Neutrophil (primary cell): ENCODE data around the gene ATP9A.

Source experiments
- H3K27ac ChIP-seq: fragments of 200-600 bp; sonication (generic); 2 replicates; pipeline ENCODE4 v1.5.1; 2016; ENCODE audit warnings: mild to moderate bottlenecking, moderate library complexity
- H3K27me3 ChIP-seq: fragments of 200-600 bp; sonication (generic); 2 replicates; pipeline ENCODE4 v1.6.0; 2016; ENCODE audit warnings: mild to moderate bottlenecking
- H3K36me3 ChIP-seq: fragments of 200-600 bp; sonication (generic); 2 replicates; pipeline ENCODE4 v1.5.1; 2017
- H3K4me1 ChIP-seq, 2 experiments: fragments of 200-600 bp in 1 of 2; sonication (generic) in 1 of 2; 1 replicate in 1 of 2; 2 replicates in 1 of 2; pipeline versions ENCODE4 v1.5.1 to v1.6.1; 2013 to 2016; ENCODE audit warnings: low read depth in 1 of 2, low read length in 1 of 2, mild to moderate bottlenecking in 1 of 2, moderate library complexity in 1 of 2; ENCODE audit not compliant: control insufficient read depth in 1 of 2, insufficient read depth in 1 of 2
- H3K4me3 ChIP-seq, 2 experiments: fragments of 200-600 bp in 1 of 2; sonication (generic) in 1 of 2; 1 replicate in 1 of 2; 2 replicates in 1 of 2; pipeline ENCODE4 v1.5.1; 2013 to 2016; ENCODE audit warnings: low read depth in 1 of 2, low read length in 1 of 2, mild to moderate bottlenecking in 1 of 2, moderate library complexity in 1 of 2
- H3K9me3 ChIP-seq: fragments of 200-600 bp; sonication (generic); 2 replicates; pipeline ENCODE4 v1.5.1; 2016
- TF ChIP-seq, protein P1 (sequence below): fragments of 200-600 bp; sonication (generic); IDR thresholded peaks from 2 replicates; pipeline ENCODE4 v1.5.1; 2016; ENCODE audit warnings: antibody characterized with exemption

ATP9A gene

DNA sequence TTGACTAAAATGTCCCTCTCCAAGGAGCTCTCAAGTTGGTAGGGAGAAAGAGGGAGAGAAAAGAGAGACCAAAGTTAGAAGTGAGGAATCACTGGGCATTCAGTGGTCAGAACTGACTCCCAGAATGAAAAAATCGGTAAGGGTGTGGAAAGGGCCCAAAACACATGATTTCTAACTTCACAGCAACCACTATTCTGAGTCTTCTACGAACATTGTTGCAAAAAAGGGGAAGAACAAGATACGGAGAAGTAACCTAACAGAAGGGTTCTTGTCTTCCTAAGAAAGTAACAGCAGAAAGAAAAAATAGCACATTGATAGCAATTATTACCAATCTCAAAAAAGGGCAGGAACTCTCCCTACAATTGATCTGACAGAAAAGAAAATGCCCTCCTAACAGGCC, 65.6 kb downstream of the ATP9A start:
- Histone ChIP-seq H3K4me1 (no peaks in the 10 kb centered on the region), H3K27ac (no peak overlapping the region), H3K36me3 (no peaks in the 10 kb centered on the region), H3K4me3 (no peak overlapping the region), H3K27me3 (no peaks in the 10 kb centered on the region), H3K9me3 (no peaks in the 10 kb centered on the region)
- TF ChIP-seq, protein P1, sequence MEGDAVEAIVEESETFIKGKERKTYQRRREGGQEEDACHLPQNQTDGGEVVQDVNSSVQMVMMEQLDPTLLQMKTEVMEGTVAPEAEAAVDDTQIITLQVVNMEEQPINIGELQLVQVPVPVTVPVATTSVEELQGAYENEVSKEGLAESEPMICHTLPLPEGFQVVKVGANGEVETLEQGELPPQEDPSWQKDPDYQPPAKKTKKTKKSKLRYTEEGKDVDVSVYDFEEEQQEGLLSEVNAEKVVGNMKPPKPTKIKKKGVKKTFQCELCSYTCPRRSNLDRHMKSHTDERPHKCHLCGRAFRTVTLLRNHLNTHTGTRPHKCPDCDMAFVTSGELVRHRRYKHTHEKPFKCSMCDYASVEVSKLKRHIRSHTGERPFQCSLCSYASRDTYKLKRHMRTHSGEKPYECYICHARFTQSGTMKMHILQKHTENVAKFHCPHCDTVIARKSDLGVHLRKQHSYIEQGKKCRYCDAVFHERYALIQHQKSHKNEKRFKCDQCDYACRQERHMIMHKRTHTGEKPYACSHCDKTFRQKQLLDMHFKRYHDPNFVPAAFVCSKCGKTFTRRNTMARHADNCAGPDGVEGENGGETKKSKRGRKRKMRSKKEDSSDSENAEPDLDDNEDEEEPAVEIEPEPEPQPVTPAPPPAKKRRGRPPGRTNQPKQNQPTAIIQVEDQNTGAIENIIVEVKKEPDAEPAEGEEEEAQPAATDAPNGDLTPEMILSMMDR = no peak

GRCh38 chr20:51700809-51701285, 67.3 kb downstream of the ATP9A start:
- H3K4me3 ChIP-seq = no peak overlapping the region
- H3K36me3 ChIP-seq = no peaks in the 10 kb centered on the region
- TF ChIP-seq, protein P1 = no peak
- peaks cover 7% of the 10 kb centered on the region for H3K27me3 ChIP-seq
- H3K27ac ChIP-seq = no peak overlapping the region
- no peaks in the 10 kb centered on the region for H3K4me1 ChIP-seq
- no peaks in the 10 kb centered on the region for H3K9me3 ChIP-seq

GRCh38 chr20:51698252-51698651, 69.9 kb downstream of the ATP9A start:
- no peak overlapping the region for H3K27ac ChIP-seq
- H3K4me1 ChIP-seq = no peaks in the 10 kb centered on the region
- no peaks in the 10 kb centered on the region for H3K9me3 ChIP-seq
- H3K4me3 ChIP-seq = no peak overlapping the region
- TF ChIP-seq, protein P1 = no peak
- peaks cover 11% of the 10 kb centered on the region for H3K27me3 ChIP-seq
- no peaks in the 10 kb centered on the region for H3K36me3 ChIP-seq

DNA sequence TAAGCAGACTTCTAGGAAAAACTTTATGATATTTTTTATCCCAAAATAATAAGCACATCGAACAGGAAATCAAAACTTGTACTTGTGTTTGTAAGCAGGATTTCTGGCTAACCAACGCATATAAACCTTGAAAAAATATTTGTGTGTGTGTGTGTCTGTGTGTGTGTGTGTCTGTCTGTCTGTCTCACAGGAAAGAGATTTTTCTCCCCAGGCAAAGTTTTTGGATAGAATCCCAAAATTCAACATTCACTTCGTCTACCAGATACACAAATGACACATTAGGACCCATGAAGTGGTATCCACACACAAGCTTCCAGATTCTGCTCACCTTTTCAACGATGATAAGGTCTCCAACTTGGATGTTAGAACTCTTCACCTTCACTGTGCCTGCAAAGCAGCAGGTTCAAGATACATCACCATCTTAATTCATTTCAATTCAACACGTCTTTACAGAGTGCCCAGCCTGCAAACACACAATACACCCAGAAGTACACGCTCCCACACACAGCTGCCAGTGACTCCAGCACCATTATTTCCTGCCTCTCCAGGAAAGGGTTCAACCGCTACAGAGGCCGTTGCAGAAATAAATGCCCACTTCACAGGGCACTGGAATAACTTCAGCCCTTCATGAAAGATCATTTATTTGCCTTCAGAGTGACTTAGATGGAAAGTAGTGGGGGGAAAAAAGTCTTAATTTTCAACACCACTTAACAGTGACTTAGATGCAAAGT, 70.9 kb downstream of the ATP9A start:
- Histone ChIP-seq H3K4me1 (no peaks in the 10 kb centered on the region), H3K27ac (no peak overlapping the region), H3K9me3 (no peaks in the 10 kb centered on the region), H3K27me3 (peaks cover 11% of the 10 kb centered on the region), H3K36me3 (no peaks in the 10 kb centered on the region), H3K4me3 (no peak overlapping the region)
- TF ChIP-seq, protein P1 = no peak

- H3K27ac ChIP-seq = no peak overlapping the region
- no peaks in the 10 kb centered on the region for H3K9me3 ChIP-seq
- H3K36me3 ChIP-seq = no peaks in the 10 kb centered on the region
- H3K4me1 ChIP-seq = no peaks in the 10 kb centered on the region
- TF ChIP-seq, protein P1 = no peak
- no peak overlapping the region for H3K4me3 ChIP-seq
- H3K27me3 ChIP-seq = peaks cover 11% of the 10 kb centered on the region
Observed at GRCh38 chr20:51696304-51697071, 71.7 kb downstream of the ATP9A start.
